ENCODE results near the gene ARL15. TPM values are rescaled to one million over a fixed set of nuclear protein-coding genes. Genes with fewer than 3 reads are reported as not detected.
A peak's percentile ranks its signal among the peaks of the same experiment; 100 is the strongest.

Gene ARL15
- total and polyA plus RNA-seq, 2 donors (not counting 3 experiments of a cell fraction or from before 2014, with no cell fraction given): 11.9 to 24.4 TPM

DNA sequence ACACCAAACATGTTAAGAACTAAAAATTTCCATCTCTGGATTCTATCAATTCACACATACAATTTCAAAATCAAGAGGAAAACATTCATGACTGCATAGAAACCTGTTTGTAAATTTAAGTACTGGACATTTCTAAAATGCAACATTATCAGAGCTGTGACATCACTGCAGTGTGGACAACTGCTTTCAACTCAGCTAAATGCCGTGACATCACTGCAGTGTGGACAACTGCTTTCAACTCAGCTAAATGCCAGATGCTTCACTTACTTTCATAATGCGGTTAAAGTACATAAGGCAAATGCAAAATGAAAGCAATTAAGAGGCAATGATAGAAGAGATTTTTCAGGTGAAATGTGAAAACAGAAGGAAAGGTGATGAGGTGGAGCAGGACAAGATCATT is 161.5 kb downstream of the ARL15 start:
- no TSS peak for BruUV-seq (replicated peaks)
- DNase-seq (ENCODE audit: low read depth, low spot score): no peak
- Histone ChIP-seq H3K79me2 (ENCODE audit: control insufficient read depth, insufficient read depth, low read length) (no peaks in the 10 kb centered on the region), H3K36me3 (ENCODE audit: control insufficient read depth in 2 of 2, extremely low read depth in 1 of 2, insufficient read depth in 2 of 2, low read length in 2 of 2) (no peaks in the 10 kb centered on the region), H3K4me3 (replicated peaks in 1 of 3; ENCODE audit: insufficient read depth in 1 of 3, low read depth in 1 of 3, low read length in 3 of 3) (no peak overlapping the region), H3K4me1 (ENCODE audit: control insufficient read depth, extremely low read depth, insufficient read depth, low read length) (no peaks in the 10 kb centered on the region), H2AFZ (ENCODE audit: low read depth, low read length) (no peak overlapping the region), H4K20me1 (replicated peaks; ENCODE audit: control insufficient read depth, extremely low read depth, insufficient read depth, low read length) (no peaks in the 10 kb centered on the region), H3K4me2 (ENCODE audit: insufficient read depth, low read length) (no peak overlapping the region), H3K27me3 (ENCODE audit: control insufficient read depth in 2 of 2, insufficient read depth in 2 of 2, low read length in 2 of 2) (no peaks in the 10 kb centered on the region), H3K9me3 (replicated peaks; ENCODE audit: control insufficient read depth, insufficient read depth, low read length) (no peaks in the 10 kb centered on the region), H3K9ac (replicated peaks; ENCODE audit: extremely low read depth, insufficient read depth, low read length) (no peak overlapping the region), H3K27ac (ENCODE audit: insufficient read depth, low read depth, low read length) (no peak overlapping the region), H3K9me1 (replicated peaks; ENCODE audit: control insufficient read depth, extremely low read depth, insufficient read depth, low read length) (no peaks in the 10 kb centered on the region)
- TF ChIP-seq MYC (IDR thresholded peaks at IDR 0.05; ENCODE audit: low read depth, low read length) (no peak), JUN (IDR thresholded peaks at IDR 0.05; ENCODE audit: borderline replicate concordance, insufficient read depth, insufficient read length, low read depth) (no peak), POLR2A (IDR thresholded peaks at IDR 0.05; ENCODE audit: low read depth, low read length) (no peak), POLR2AphosphoS5 (IDR thresholded peaks at IDR 0.05; ENCODE audit: insufficient read depth, low read depth, low read length) (no peak), EZH2 (IDR thresholded peaks at IDR 0.05; ENCODE audit: borderline replicate concordance, low read depth, low read length, severe bottlenecking) (no peak), FOS (IDR thresholded peaks at IDR 0.05; ENCODE audit: borderline replicate concordance, insufficient read depth, low read length) (no peak), GATA2 (IDR thresholded peaks at IDR 0.05; ENCODE audit: insufficient read depth, insufficient read length, low read depth, low read length) (no peak)
- TF ChIP-seq, protein P1, sequence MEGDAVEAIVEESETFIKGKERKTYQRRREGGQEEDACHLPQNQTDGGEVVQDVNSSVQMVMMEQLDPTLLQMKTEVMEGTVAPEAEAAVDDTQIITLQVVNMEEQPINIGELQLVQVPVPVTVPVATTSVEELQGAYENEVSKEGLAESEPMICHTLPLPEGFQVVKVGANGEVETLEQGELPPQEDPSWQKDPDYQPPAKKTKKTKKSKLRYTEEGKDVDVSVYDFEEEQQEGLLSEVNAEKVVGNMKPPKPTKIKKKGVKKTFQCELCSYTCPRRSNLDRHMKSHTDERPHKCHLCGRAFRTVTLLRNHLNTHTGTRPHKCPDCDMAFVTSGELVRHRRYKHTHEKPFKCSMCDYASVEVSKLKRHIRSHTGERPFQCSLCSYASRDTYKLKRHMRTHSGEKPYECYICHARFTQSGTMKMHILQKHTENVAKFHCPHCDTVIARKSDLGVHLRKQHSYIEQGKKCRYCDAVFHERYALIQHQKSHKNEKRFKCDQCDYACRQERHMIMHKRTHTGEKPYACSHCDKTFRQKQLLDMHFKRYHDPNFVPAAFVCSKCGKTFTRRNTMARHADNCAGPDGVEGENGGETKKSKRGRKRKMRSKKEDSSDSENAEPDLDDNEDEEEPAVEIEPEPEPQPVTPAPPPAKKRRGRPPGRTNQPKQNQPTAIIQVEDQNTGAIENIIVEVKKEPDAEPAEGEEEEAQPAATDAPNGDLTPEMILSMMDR (IDR thresholded peaks at IDR 0.05; ENCODE audit: extremely low read depth in 1 of 2, insufficient read depth in 1 of 2, low read depth in 1 of 2, low read length in 2 of 2): no peak
- TF ChIP-seq, protein P2, sequence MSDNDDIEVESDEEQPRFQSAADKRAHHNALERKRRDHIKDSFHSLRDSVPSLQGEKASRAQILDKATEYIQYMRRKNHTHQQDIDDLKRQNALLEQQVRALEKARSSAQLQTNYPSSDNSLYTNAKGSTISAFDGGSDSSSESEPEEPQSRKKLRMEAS (IDR thresholded peaks at IDR 0.05; ENCODE audit: insufficient read depth, insufficient read length): no peak
- peak; percentile 38 for FAIRE-seq
- intact Hi-C loops (cut with micrococcal nuclease) (no loop called here), dilution Hi-C loops (cut with MboI; ENCODE audit: extremely low pct_ligation_motif_present, low sequenced_read_pairs) (no loop called here)
- ChIA-PET CTCF (interaction anchor here (1.3 kb wide), 1 partner anchor 886 kb away, joined by 3 read pairs; no protein-coding TSS in a partner anchor), POLR2A (no interaction called here)

All from endothelial cell of umbilical vein (primary cell).